HG02852 (cell line): ENCODE measurements around the gene C16orf86.

Experiments used
- ATAC-seq: cut with Tn5 transposase; IDR thresholded peaks from one replicate; pipeline ENCODE4 v1.9.1; 2021; ENCODE audit warnings: mild to moderate bottlenecking, moderate library complexity; ENCODE audit not compliant: unreplicated experiment

The C16orf86 gene

DNA sequence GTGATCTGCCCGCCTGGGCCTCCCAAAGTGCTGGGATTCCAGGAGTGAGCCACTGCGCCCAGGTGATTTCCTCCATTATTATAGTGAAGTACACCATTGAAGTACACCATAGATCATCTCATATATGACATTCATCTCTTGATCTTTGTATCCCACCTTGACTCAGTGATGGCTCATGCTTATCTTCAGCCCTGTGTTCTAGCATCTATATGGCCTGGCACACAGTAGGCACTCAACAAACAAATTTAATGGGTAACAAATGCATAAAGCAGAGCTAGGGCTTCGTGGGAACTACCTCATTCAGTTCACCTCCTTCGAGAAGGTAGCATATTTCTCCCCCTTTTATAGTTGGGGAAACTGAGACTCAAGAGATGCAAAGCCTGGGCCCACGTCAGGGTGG is 1.0 kb upstream of the C16orf86 start:
- no peak for ATAC-seq

DNA sequence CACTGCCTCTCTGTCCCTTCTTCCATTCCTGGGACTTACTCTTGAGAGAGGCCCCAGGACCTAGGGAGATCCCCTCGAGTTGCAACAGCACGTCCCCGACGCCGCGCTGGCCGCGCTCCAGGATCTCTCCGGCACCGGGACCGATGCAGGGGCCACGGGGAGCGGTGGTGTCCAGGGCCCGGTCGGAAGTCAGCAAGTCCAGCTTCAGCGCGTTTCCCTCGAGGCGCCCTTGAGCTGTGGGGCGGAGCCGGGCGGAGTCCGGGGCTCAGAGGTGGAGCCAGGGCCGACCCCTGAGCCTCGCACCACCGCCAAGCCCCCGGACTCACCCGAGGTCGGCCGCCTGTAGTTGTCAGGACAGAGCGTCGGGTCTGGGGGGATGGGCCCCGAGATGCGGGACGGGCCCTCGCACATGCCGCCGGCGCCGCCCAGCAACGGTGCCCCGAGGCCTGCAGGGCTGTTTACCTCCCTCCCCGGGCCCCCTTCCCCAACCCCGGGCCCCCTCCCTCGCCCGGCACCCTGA is 522 bp upstream of the C16orf86 start:
- ATAC-seq: peak; percentile 18

DNA sequence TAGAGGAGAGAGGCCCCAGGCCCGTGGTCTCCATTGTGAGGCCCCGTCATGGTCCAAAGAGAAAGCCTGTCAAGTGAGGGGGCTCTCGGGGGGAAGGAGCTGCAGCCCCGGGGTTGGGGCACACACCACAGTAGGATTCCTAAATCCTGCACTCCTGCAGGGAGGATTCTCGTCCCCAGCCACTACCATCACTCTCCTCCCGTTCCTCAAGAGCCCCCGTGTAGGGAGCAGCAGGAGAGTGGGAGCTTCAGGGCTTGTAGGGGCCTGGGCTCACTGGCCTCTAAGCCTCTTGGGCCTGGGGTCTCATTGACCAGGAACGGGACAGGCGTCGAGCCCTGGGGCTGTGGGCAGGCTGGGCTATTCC is 821 bp downstream of the C16orf86 start:
- no peak for ATAC-seq

DNA sequence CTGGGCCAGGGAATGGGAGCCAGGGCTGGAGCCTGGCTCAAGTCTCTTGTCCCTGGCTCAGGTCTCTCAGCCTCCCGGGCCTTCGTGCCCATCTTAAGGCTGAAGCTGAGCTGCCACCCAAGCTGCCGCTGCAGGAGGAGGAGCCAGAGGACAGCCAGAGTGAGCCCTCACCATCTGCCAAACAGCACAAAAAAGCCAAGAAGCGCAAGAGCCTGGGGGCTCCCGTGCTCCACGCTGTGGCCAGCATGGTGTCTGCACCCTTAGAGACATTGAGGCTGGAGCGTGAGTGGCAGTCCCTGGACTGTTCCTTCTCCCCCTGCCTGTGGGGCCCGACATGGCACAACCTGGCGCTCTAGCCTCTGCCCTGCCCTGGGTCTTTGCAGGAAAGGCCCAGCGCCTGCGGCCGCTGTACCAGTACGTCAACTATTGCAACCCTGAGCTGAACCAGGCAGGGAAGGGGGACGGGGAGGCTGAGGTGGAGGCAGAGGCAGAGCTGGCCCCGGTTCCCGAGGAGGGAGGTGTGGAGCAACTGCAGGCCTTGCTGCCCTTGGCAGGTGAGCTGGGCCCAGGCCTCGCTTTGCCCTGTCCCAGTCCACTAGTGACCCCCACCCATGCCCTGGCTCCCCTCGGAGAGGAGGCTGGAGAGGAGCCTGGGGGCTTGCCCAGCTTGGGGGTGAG is 1.3 kb downstream of the C16orf86 start:
- ATAC-seq: peak; percentile 77

DNA sequence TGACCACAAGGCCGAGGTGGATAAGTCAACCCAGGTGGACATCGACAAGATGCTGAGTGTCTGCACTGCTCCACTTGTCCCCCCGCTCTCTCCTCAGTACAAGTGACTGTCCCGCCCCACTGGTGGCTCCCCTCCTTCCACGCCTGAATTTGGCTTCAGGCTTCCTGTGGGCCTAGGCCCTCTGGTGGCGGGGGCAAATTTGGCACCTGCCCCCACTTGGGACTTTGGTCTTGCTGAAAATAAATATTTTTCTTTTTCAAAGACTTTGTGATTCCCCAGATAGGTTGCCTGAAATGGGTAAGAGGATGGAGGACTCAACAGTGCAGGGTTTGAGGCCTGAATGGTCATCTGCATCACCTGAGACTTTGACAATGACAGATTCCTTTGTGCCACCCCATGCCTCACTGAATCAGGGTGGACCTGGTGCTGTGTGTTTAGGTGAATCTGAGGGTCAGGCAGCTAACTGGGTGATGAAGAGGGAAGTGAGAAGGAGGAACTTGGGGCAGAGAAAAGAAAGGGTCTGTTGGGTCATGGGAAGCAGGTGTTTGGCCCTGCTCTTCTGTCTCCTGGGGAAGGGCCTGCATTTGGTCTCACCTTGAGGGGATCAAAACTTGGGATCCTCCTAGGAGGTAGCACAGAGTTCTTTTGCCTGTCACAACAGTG is 2.0 kb downstream of the C16orf86 start:
- ATAC-seq: no peak

DNA sequence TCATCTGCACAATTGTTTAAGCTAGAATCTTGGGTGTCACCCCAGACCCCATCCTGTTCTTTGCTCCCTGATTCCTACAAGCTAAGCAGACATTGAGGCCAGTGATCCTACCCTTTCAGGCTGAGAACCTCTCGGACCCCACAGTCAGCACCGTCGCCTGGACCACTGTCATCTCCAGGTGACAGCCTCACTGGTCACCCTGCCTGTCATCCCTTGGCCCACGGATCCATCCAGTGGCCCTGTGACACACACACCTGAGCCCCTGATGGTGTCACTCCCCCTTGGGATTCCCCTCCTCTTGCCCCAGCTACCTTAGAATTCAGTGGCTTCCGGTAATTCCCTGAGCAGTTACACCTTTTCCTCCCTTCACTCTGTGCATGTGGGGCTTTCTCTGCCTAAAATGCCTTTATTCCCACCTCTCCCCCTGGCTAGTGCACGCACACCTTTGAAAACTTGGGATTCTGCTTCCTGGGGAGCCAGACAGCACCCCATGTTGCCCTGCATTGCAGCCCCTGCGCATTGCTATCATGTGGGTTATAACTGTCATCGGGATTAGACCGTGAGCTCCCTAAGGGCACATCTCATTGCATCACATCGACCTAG is 3.0 kb downstream of the C16orf86 start:
- no peak for ATAC-seq

DNA sequence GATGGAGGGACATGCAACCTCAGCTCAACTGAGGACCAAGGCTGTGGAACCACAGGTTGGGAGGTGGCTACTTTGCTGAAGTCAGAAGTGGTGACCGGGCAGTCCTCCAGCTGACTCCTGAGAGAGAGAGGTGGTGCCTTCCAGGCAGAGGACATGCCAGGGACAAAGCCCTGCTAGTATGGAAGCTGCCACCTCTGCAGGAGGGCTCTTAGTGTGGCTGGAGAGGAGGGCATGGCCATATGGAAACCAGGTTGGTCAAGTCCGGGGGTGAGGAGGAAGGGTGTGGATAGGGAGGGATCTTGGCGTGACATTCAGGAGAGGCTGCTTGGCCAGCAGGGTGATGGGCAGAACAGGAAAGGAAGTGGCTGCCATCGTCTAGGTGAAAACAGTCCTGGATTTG is 5.7 kb downstream of the C16orf86 start:
- ATAC-seq: no peak

DNA sequence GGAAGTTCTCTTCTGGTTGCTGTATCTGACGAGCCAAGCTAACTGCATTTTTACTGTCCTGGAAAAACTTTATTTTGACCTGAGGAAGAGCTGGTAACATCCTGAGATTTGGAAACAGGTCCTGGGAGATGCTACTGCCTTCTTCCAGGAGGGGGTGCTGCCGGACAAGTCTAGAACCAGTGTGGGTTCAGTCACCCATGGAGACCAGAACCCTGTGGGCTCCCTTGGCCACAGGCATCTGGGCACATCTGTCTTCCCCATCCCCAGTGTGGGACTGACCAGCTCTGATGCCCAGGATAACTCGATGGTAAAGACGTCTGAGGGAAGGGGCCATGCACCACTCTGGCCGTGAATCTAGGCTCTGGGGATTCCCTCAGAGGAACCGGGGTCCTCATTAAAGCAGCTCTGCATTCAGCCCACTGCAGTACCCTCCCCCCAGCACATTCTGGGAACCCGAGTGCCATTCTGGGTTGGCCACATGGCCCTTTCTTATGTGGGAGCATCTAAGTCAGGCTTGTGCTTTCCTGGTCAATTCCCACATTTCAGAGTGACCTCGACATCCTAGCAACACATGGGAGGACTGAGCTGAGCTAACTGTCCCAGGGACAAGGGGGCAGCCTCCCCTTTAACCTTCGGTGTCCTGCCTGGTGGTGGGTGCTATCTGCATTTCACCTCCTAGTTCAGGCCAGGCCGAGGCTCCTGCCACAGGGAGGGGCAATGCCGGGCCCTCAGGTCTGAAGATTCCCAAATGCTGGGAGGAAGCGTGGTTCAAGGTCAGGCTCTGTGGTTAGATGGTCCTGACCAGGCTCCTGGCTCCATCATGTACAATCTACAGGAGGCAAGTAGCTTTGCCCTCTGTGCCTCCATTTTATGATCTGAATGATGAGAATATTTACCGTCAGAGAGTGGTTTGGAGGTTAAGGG is 6.4 kb downstream of the C16orf86 start:
- no peak for ATAC-seq

DNA sequence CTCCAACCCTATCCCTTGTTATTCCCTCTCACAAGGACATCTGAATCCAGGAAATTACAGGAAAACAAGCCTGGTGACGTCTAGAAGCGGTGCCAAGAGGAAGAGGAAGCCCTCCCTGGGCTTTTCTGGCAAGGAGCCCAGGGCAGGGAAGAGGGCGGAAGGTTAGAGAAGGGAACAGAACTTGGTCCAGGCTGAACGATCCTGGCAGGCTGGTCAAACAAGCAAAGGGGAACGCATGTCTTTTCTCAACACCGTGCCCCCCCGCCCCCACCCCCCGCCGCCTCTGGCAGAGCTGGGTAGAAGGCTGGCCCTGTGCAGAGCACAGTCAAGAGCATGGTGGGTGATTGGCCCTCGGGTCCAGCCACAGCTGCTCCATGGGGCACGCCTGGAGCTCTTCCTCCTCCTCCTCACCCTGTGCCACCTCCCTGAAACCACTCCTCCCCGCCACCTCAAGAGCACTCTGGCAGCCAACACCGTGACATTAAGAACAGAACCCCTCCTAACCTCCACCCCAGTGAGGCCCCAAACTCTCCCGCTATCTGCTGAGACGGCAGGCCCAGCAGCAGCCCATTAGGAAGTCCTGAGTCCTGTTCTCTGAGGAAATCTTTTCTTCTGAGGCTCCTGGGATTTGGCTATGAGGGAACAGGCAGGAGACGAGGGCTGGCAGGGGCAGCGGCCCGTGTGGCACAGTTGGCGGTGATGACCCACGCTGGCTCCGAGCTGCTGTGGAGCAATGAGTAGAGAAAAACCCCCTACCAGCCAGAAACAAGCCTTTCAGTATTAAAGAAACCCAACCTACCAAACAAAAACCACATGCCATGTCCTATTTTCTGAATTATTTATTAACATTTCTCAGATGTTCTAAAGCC is 7.3 kb downstream of the C16orf86 start:
- no peak for ATAC-seq

DNA sequence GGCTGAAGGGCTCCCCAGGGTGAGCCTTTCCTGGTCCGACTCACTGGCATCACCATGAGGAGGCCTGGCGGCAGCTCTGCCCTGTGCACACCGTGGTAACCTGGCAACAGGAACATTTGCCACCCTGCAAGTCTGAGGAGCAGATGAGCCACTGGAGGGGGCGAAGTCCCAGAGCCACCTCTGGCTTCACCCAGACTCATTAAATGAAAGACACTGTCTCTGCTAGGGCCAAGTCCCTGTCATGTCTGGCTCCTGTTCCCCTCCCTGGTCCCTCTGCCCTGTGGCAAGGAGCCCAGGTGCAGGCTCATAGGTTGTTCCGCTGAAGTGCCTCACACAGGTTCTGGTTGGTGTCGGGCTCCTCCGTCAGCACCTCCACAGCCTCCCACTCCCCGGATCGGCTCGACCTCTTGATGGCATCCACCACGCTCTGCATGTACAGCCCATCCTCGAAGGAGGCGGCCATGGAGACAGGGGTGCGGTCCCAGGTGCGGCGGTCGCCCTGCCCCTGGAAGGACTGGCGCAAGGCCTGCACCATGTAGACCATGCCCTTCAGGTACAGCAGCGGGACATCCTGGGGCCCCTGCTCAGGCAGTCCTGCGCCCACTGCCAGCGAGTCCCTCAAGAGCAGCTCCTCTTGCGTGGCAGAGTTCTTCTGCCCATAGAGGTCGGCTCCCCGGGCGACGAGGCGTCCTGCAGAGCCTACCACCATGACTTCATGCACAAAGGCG is 8.4 kb downstream of the C16orf86 start:
- no peak for ATAC-seq

DNA sequence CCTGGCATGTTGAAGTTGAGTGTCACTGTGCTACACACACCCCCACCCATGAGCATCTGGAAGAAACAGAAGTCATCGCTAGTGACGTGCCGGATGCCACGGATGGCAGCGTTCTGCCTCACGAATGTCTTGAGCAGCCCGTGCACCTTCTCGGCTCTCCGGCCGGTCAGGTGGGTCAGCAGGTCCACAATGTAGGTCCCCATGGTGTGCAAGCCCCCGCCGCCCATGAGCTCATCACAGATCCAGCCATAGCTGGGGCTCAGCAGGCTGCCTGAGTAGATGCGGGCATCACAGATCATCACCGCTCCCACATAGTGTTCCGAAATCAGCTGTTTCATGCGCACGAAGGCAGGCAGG is 8.9 kb downstream of the C16orf86 start:
- ATAC-seq: no peak

DNA sequence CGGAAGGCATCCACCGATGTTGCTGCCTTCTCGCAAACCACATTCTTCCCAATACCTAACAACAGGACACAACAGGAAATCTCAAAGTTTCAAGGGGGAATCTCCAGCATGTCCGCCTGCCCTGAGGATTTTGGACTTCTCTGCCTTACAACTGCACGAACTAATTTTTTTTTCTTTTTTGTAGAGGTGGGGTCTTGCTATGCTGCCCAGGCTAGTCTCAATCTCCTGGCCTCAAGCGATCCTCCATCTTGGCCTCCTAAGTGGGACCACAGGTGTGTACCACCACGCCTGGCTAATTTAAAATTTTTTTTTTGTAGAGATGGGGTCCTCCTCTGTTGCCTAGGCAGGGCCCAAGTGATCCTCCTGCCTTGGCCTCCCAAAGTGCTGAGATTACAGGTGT is 9.4 kb downstream of the C16orf86 start:
- ATAC-seq: no peak

DNA sequence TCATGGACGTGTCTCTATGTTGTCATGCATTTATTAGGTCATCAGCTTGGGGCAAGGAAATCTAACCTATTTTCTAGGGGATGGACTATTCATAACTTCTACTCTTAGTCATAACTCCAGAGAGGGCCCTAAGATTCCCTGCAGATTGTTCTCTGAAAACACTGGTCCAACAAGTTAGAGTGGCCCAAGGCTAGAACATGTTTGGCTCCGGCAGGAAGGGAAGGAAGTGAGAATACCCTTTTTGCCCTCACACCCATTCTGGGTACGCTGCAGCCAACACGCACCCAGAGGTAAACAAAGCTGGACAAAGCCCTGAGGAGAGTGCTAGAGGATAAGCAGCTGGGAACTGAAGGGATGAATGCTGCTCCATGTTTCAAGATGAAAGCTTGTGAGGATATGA is 9.9 kb downstream of the C16orf86 start:
- ATAC-seq: no peak

DNA sequence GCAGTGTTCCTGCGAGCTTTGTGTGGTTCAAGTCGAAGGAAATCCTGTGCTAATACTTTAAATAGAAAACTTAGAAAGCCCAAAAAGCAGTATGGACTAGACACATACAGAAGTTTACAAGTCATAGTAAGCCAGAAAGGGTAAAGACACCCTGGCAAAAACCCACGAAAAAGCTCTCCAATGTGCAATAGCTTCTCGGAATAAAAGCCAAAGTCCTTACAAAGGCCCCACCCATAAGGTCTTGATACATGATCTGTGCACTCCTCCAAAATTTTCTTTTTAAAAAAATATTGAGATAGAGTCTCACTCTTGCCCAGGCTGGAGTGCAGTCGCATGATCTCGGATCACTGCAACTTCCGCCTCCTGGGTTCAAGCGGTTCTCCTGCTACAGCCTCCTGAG is 10.3 kb downstream of the C16orf86 start:
- no peak for ATAC-seq

DNA sequence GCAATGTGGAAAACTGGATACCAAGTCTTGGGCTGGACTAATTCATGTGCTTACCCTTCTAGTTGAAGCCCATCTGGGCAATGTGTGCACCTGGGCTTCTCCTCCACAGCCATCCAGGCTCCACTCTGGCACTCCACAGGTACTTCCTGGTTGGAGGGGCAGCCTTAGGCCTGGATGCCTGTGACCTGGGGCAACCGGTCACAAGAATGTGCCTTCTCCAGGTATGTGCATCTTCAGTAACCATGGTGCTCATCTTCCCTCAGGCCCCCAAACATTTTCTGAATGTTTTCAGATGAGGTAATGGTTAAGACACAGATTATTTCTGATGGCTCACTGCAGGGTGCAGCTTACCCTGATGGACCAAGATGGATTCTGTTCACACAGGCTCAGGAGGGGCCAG is 11.1 kb downstream of the C16orf86 start:
- no peak for ATAC-seq

DNA sequence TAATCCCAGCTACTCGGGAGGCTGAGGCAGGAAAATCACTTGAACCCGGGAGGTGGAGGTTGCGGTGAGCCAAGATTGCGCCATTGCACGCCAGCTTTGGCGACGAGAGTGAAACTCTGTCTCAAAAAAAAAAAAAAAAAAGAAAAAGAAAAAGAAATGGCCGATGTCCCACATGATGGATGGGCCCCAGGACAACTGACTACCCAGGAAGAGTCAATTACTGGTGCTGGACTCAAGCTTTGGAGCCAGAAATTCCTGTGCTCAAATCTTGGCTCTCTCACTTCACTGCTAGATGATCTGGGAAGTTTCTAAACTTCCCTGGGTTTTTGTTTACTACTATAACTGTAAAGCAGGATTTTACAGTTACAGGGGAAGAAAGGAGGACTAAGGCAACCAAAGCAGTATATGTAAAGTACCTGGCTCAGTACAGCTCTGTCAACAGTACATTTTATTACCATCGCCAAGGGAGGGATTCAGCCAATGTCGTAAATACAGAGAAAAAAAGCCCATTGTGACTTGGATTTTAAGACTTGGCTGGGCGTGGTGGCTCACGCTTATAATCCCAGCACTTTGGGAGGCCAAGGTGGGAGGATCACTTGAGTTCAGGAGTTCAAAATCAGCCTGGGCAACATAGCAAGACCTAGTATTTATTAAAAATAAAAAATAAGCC is 11.9 kb downstream of the C16orf86 start:
- ATAC-seq: no peak

DNA sequence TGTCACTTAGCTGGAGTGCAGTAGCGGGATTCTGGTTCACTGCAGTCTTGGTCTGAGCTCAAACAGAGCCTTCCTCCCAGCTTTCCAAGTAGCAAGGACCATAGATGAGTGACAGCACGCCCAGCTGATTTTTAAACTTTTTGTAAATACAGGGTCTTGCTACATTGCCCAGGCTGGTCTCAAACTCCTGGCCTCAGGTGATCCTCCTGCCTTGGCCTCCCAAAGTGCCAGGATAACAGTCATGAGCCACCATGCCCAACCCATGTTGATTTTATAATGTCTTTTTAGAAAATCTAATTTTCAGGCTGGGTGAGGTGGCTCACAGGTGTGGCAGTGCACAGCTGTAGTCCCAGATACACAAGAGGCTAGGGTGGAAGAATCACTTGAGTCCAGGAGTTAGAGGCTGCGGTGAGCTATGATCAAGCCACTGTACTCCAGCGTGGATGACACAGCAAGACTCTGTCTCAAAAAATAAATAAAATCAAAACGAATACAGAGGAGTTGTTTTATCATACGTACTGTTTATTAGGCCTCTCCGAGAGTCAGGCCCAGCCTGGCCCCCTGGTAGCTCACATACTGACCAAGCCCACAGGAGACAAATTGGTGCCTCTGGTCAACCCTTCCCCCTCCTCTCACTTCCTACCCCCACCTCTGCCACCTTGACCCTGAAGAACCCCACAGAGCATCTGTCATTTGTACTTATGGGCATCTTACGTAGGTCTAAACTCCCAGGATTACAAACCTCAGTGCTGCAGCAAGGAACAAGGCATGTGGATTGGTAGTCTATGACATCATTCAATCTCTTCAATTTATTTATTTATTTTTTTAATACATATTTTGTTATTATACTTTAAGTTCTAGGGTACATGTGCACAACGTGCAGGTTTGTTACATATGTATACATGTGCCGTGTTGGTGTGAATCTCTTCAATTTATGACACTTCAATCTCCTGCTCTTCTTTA is 13.6 kb downstream of the C16orf86 start:
- ATAC-seq: no peak

DNA sequence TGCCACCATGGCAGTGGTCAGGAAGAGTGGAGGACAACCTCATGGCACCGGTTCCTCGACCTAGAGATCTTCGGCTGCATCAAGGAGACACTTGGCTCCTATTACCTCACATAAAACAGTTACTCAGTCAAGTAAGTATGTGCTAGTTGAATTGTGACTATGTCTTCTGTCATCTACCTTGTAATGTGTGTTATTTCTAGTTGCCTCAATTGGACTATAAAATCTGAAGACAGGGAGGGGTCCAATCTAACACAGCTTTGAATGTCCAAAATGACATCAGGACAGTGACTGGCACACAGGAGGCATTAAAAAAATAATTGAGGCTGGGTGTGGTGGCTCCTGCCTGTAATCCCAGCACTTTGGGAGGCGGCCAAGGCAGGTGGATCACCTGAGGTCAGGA is 17.2 kb downstream of the C16orf86 start:
- no peak for ATAC-seq
